ENCODE data around the gene ZNF821.

DNA sequence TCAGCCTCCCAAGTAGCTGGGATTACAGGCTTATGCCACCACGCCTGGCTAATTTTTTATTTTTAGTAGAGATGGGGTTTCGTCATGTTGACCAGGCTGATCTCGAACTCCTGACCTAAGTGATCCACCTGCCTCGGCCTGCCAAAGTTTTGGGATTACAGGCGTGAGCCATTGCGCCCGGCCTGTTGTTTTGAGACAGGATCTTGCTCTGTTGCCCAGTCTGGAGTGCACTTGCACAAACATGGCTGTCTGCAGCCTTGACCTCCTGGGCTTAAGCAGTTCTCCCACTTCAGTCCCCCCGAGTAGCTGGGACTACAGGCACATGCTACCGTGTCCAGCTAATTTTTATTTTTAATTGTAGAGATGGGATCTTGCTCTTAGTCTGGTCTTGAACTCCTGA, 20.3 kb upstream of the ZNF821 start:
- no peak for TF ChIP-seq CTCF (IDR thresholded peaks at IDR 0.05; ENCODE audit: poor library complexity)
- TF ChIP-seq EZH2 (IDR thresholded peaks at IDR 0.05; ENCODE audit: borderline replicate concordance): no peak
